KMS-11 (cell line): Measurements from ENCODE around the gene KMT2D.
A peak's percentile ranks its signal among the peaks of the same experiment; 100 is the strongest.

Experiments
- H2AFZ ChIP-seq: fragments of 200-600 bp; sonication (generic); 2 replicates; pipeline ENCODE4 v1.6.1; 2016; ENCODE audit warnings: antibody characterized with exemption, mixed run types, low read depth
- H3K27ac ChIP-seq: fragments of 200-600 bp; sonication (generic); 2 replicates; pipeline ENCODE4 v1.6.1; 2016; ENCODE audit warnings: mild to moderate bottlenecking, mixed run types
- H3K27me3 ChIP-seq: fragments of 200-600 bp; sonication (generic); 2 replicates; pipeline ENCODE4 v1.6.1; 2017; ENCODE audit warnings: mild to moderate bottlenecking, low read depth, mixed run types, moderate library complexity; ENCODE audit not compliant: insufficient read depth
- H3K36me3 ChIP-seq: fragments of 200-600 bp; sonication (generic); 2 replicates; pipeline ENCODE4 v1.6.1; 2017; ENCODE audit warnings: mild to moderate bottlenecking, mixed run types; ENCODE audit not compliant: insufficient read depth
- H3K4me1 ChIP-seq: fragments of 200-600 bp; sonication (generic); 2 replicates; pipeline ENCODE4 v1.6.1; 2016; ENCODE audit warnings: mild to moderate bottlenecking, low read depth, mixed run types; ENCODE audit not compliant: poor library complexity, severe bottlenecking
- H3K4me2 ChIP-seq: fragments of 200-600 bp; sonication (generic); 2 replicates; pipeline ENCODE4 v1.7.0; 2016; ENCODE audit warnings: mild to moderate bottlenecking, mixed run types
- H3K4me3 ChIP-seq: fragments of 200-600 bp; sonication (generic); IDR thresholded peaks from 2 replicates; pipeline ENCODE4 v1.6.1; 2017; ENCODE audit warnings: low read depth, low read length, mixed read lengths; ENCODE audit not compliant: insufficient read depth
- H3K79me2 ChIP-seq: fragments of 200-600 bp; sonication (generic); 2 replicates; pipeline ENCODE4 v1.6.1; 2016; ENCODE audit warnings: low read depth, mixed run types; ENCODE audit not compliant: insufficient read depth
- H3K9ac ChIP-seq: fragments of 200-600 bp; sonication (generic); 2 replicates; pipeline ENCODE4 v1.6.1; 2016; ENCODE audit warnings: mild to moderate bottlenecking, mixed run types
- H4K20me1 ChIP-seq: fragments of 200-600 bp; sonication (generic); 2 replicates; pipeline ENCODE4 v1.6.1; 2016; ENCODE audit warnings: mild to moderate bottlenecking, mixed run types; ENCODE audit not compliant: insufficient read depth
- TF ChIP-seq, protein P1 (sequence below): fragments of 200-600 bp; sonication (generic); conservative IDR thresholded peaks from 2 replicates; pipeline ENCODE4 v1.6.1; 2017; ENCODE audit warnings: low read depth, mild to moderate bottlenecking, antibody characterized with exemption, low read length, moderate library complexity, mixed read lengths

The KMT2D gene

DNA sequence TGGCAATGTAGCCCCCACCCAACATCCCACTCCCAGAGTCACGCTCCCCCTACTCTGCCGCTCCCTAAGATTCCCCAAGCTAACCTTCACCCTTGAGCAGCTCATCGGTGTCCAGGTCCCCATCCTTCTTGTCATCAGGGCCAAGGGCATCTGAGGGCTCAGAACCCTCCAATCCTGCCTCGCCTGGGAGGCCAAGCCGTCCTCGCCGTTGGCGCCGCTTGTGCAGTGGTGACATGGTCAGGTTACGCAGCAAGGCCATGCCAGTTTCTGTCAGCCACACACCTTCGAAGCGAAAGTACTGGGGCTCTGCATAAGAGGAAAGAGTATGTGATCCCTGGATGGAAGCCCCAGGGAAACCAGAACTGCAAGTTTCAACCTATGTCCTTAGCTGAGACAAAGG is 15.9 kb downstream of the KMT2D start:
- peaks cover 20% of the 10 kb centered on the region; the same call in 1 of the 2 replicates for H3K36me3 ChIP-seq

DNA sequence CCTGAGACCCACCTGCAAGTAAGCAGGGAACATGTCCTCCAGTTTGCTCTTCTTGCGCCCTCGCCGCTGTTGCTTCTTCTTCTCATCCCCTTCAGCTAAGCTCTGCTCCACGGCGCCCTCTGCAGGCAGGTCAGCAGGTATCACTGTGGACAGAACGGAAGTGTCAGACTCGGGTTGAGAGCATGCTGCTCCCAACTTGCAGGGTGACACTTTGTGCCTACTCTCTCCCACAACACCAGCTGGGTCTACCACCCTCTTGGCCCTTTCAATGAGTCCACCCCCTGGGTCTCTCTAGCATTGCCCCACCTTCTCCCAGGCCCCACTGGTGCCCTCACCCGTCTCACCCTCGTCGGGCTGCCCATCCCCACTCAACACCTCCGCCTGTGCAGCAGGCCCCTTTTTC is 16.7 kb downstream of the KMT2D start:
- Histone ChIP-seq H3K4me2 (no peak overlapping the region), H3K79me2 (no peaks in the 10 kb centered on the region), H3K4me1 (no peaks in the 10 kb centered on the region), H4K20me1 (no peaks in the 10 kb centered on the region), H3K36me3 (peaks cover 20% of the 10 kb centered on the region; the same call in 1 of the 2 replicates), H3K27me3 (no peaks in the 10 kb centered on the region), H3K27ac (no peak overlapping the region), H2AFZ (no peak overlapping the region), H3K4me3 (no peak overlapping the region), H3K9ac (no peak overlapping the region)
- TF ChIP-seq, protein P1, sequence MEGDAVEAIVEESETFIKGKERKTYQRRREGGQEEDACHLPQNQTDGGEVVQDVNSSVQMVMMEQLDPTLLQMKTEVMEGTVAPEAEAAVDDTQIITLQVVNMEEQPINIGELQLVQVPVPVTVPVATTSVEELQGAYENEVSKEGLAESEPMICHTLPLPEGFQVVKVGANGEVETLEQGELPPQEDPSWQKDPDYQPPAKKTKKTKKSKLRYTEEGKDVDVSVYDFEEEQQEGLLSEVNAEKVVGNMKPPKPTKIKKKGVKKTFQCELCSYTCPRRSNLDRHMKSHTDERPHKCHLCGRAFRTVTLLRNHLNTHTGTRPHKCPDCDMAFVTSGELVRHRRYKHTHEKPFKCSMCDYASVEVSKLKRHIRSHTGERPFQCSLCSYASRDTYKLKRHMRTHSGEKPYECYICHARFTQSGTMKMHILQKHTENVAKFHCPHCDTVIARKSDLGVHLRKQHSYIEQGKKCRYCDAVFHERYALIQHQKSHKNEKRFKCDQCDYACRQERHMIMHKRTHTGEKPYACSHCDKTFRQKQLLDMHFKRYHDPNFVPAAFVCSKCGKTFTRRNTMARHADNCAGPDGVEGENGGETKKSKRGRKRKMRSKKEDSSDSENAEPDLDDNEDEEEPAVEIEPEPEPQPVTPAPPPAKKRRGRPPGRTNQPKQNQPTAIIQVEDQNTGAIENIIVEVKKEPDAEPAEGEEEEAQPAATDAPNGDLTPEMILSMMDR: peak; percentile 79

More for the DNA sequence above, 15.9 kb downstream of the KMT2D start:
- TF ChIP-seq, protein P1: no peak
- Histone ChIP-seq H3K4me2 (no peak overlapping the region), H3K4me3 (no peak overlapping the region), H3K27ac (no peak overlapping the region), H3K9ac (no peak overlapping the region), H3K4me1 (no peaks in the 10 kb centered on the region), H2AFZ (no peak overlapping the region), H3K79me2 (no peaks in the 10 kb centered on the region), H3K27me3 (no peaks in the 10 kb centered on the region), H4K20me1 (no peaks in the 10 kb centered on the region)

DNA sequence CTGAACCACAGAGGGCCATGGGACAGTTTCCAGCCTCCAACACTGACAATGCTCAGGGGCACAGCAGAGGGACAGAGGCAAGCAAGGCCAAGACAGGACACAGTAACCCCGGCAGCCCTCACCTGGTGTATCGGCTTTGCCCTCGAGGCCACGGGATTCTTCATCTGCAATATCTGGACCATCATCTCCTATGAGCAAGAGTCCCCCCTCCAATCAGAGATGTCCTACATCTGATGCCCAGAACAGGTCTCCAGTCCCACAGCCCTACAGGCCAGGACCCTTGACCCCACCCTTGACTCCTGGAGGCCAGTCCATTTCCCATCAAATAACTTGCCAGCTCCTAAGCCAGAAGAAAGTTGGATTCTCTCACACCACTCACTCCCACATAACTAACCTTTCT is 17.4 kb downstream of the KMT2D start:
- Histone ChIP-seq H3K4me1 (no peaks in the 10 kb centered on the region), H2AFZ (no peak overlapping the region), H3K4me2 (no peak overlapping the region), H3K27ac (no peak overlapping the region), H3K36me3 (peaks cover 22% of the 10 kb centered on the region; the same call in 1 of the 2 replicates), H3K4me3 (no peak overlapping the region), H3K9ac (no peak overlapping the region), H3K27me3 (no peaks in the 10 kb centered on the region), H3K79me2 (no peaks in the 10 kb centered on the region), H4K20me1 (no peaks in the 10 kb centered on the region)
- TF ChIP-seq, protein P1: no peak

DNA sequence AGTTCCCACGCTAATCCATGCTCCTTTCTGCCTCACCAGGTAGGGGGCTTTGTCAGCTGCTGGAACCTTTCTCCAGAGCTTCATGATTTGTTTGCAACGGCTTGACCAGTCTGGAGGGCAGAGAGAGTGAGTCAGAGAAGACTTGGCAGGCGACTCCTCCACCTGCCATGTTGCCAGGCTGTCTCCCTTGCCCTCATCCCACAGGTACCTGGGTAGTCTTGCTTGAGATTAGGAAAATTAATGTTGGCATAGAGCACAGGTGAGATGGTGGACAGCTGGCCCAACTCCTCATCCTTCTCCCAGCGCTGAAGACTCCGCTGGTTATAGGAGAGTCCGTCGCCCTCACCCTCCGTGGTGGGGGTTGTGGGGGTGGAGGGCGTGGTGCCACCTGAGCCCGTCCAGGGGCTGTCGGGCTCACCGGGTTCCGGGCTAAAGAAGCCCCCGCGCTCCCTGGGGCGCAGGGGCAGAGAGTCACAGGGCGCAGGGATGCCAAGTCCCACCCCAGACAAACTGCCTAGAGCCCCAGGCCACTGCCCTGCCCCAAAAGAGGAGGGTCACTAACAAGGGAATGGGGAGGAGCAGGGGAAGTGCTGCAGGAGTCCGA is 18.6 kb downstream of the KMT2D start:
- peaks cover 21% of the 10 kb centered on the region; the same call in 1 of the 2 replicates for H3K36me3 ChIP-seq

More for the DNA sequence above, 18.6 kb downstream of the KMT2D start:
- Histone ChIP-seq H4K20me1 (no peaks in the 10 kb centered on the region), H3K4me1 (no peaks in the 10 kb centered on the region), H3K4me2 (no peak overlapping the region), H3K79me2 (no peaks in the 10 kb centered on the region), H3K4me3 (no peak overlapping the region), H3K27me3 (no peaks in the 10 kb centered on the region), H2AFZ (no peak overlapping the region), H3K9ac (no peak overlapping the region), H3K27ac (no peak overlapping the region)
- TF ChIP-seq, protein P1: no peak
